Measurements from ENCODE around the gene OSBP2. TPM values are rescaled to one million over a fixed set of nuclear protein-coding genes. Genes with fewer than 3 reads are reported as not detected.

The OSBP2 gene
- total and polyA plus RNA-seq, 2 of the 13 experiments (the other 11 are each of a cell fraction or from before 2014, with no cell fraction given): 5.0 to 7.7 TPM

DNA sequence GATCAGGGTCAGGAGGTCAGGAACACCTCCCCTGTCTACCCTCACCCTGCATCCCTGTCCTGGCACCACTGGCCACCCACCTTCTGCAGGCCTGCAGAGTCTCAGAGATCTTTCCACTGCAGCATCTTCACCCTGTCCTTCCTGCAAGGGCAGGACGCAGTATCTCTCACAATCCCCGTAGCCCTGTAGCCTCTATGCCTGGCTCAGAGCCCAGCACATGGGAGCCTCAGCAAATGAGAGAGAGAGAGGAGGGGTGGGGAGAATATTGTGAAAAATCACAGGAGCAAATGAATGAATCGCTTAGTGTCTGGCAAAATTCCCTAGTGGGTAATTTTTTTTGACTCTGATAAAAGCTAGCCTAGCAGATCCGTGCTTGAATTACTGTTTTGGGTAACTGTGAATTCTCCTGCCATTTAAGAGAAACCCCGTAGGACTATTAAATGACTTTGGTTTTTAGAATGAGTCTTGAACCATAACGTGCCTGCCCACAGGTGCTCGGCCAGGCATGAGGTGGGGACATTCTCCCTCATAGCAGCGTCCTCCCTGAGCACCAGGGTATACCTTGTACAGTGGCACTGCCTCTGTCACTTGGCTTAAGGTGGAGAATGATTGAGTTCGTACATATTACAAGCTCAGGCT is 182.4 kb downstream of the OSBP2 start (continued):
- TF ChIP-seq KDM3A (CRISPR knock-in tag; IDR thresholded peaks at IDR 0.05; ENCODE audit: low read depth): no peak
- TF ChIP-seq NR2C2 (CRISPR knock-in tag; IDR thresholded peaks at IDR 0.05; ENCODE audit: borderline replicate concordance): no peak
- TF ChIP-seq PAX8 (CRISPR knock-in tag; IDR thresholded peaks at IDR 0.05; ENCODE audit: borderline replicate concordance): no peak
- TF ChIP-seq SRY (CRISPR knock-in tag; IDR thresholded peaks at IDR 0.05): no peak
- TF ChIP-seq NCOA1 (CRISPR knock-in tag; IDR thresholded peaks at IDR 0.05): no peak
- TF ChIP-seq ZBTB3 (CRISPR knock-in tag; IDR thresholded peaks at IDR 0.05; ENCODE audit: borderline replicate concordance, low read depth): no peak
- no peak for TF ChIP-seq CCAR2 (optimal IDR thresholded peaks at IDR 0.05; ENCODE audit: low read depth, low read length)
- TF ChIP-seq SUZ12 (IDR thresholded peaks at IDR 0.05; ENCODE audit: low read depth, low read length): no peak
- TF ChIP-seq, protein P1, sequence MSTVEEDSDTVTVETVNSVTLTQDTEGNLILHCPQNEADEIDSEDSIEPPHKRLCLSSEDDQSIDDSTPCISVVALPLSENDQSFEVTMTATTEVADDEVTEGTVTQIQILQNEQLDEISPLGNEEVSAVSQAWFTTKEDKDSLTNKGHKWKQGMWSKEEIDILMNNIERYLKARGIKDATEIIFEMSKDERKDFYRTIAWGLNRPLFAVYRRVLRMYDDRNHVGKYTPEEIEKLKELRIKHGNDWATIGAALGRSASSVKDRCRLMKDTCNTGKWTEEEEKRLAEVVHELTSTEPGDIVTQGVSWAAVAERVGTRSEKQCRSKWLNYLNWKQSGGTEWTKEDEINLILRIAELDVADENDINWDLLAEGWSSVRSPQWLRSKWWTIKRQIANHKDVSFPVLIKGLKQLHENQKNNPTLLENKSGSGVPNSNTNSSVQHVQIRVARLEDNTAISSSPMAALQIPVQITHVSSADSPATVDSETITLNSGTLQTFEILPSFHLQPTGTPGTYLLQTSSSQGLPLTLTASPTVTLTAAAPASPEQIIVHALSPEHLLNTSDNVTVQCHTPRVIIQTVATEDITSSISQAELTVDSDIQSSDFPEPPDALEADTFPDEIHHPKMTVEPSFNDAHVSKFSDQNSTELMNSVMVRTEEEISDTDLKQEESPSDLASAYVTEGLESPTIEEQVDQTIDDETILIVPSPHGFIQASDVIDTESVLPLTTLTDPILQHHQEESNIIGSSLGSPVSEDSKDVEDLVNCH (CRISPR knock-in tag; IDR thresholded peaks at IDR 0.05): no peak

DNA sequence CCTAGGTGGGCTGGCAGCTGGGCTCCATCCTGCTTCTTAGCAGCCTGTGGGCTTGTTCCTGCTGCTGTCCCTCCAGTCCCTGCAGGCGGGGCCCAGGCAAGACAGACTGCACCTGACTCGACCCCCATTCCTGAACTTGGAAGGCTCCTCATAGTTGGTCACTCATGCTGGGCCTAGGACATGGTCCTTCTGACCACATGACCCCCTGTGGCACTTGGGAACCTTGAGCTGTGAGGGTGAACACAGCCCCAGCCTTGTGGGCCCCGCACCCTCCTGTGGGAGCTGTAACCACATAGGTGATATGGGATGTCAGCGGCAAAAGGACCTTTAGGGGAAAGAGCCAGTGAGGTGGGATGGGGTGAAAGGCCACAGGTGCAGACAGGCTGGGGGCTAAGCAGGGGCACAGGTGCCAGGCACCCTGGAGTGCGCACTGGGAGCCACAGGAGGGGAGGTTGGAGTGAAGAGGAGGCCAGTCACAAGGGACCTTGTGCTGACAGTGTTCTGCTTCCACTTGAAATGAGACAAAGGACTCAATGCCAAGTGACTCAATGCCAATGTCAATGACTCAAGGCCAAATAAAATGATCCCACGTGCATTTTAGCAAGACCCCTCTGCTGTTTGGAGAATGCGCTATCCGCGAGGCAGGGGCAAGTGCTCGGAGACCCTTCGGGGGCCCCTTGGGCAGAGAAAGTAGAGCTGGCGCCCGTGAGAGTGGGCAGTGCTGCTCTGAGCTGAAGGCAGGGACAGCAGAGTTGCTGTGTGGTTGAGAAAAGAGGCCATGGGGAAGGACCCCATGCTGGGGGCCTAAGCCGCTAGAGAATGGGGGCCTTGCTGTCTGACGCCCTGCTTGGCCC is 183.2 kb downstream of the OSBP2 start:
- ChIA-PET POLR2A (no interaction called here), CTCF (ENCODE audit: low intra/inter-chr PET ratio, low total read pairs) (no interaction called here)
- no TSS peak for BruUV-seq (replicated peaks)
- no peaks in the 10 kb centered on the region for H3K79me2 ChIP-seq (ENCODE audit: insufficient read depth, low read length)
- peaks cover 3 to 23% of the 10 kb centered on the region in 2 experiments; a peak in 3 of 5 replicates for H3K27me3 ChIP-seq (ENCODE audit: control insufficient read depth in 1 of 2, insufficient read depth in 2 of 2, low read length in 2 of 2)
- FAIRE-seq (no peak), DNase-seq (ENCODE audit: low spot score) (no peak), ATAC-seq (no peak)
- no peaks in the 10 kb centered on the region for H3K36me3 ChIP-seq (replicated peaks in 1 of 2; ENCODE audit: control insufficient read depth in 1 of 2, insufficient read depth in 2 of 2, low read length in 2 of 2)
- no peak overlapping the region for H3K27ac ChIP-seq (ENCODE audit: extremely low read length, insufficient read depth, low read length)
- WGBS (ENCODE audit: low lambda C conversion rate): 69% methylated on average over 14 of the region's 15 CpGs
- peaks cover 50% of the 10 kb centered on the region for H3K4me1 ChIP-seq (ENCODE audit: insufficient read depth, low read length)
- intact Hi-C loops (cut with micrococcal nuclease; ENCODE audit: unreplicated experiment): no loop called here
- no peak overlapping the region for H3K4me2 ChIP-seq (ENCODE audit: low read depth, low read length)
- H4K20me1 ChIP-seq (ENCODE audit: insufficient read depth, low read length): no peaks in the 10 kb centered on the region
- no peaks in the 10 kb centered on the region for H3K9me3 ChIP-seq (ENCODE audit: low read length)
- H2AFZ ChIP-seq (ENCODE audit: low read length): no peak overlapping the region
- in situ Hi-C loops (cut with HindIII; ENCODE audit: extremely low pct_ligation_motif_present, low pct_unique_long_range_greater_than_20kb): no loop called here
- H3K9ac ChIP-seq (ENCODE audit: insufficient read depth, low read depth, low read length): no peak overlapping the region
- H3K4me3 ChIP-seq (replicated peaks in 1 of 3; ENCODE audit: insufficient read depth in 1 of 3, low read depth in 2 of 3, low read length in 3 of 3): no peak overlapping the region
- TF ChIP-seq, protein P2, sequence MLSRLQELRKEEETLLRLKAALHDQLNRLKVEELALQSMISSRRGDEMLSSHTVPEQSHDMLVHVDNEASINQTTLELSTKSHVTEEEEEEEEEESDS (CRISPR knock-in tag; IDR thresholded peaks at IDR 0.05; ENCODE audit: borderline replicate concordance): no peak
- TF ChIP-seq PHF5A (CRISPR knock-in tag; IDR thresholded peaks at IDR 0.05; ENCODE audit: low read depth, unreplicated experiment): no peak
- TF ChIP-seq HCFC1 (IDR thresholded peaks at IDR 0.05; ENCODE audit: low read depth, low read length): no peak
- no peak for TF ChIP-seq MYC (CRISPR knock-in tag; IDR thresholded peaks at IDR 0.05; ENCODE audit: borderline replicate concordance)
- no peak for TF ChIP-seq TGIF2 (CRISPR knock-in tag; IDR thresholded peaks at IDR 0.05)
- TF ChIP-seq, protein P3, sequence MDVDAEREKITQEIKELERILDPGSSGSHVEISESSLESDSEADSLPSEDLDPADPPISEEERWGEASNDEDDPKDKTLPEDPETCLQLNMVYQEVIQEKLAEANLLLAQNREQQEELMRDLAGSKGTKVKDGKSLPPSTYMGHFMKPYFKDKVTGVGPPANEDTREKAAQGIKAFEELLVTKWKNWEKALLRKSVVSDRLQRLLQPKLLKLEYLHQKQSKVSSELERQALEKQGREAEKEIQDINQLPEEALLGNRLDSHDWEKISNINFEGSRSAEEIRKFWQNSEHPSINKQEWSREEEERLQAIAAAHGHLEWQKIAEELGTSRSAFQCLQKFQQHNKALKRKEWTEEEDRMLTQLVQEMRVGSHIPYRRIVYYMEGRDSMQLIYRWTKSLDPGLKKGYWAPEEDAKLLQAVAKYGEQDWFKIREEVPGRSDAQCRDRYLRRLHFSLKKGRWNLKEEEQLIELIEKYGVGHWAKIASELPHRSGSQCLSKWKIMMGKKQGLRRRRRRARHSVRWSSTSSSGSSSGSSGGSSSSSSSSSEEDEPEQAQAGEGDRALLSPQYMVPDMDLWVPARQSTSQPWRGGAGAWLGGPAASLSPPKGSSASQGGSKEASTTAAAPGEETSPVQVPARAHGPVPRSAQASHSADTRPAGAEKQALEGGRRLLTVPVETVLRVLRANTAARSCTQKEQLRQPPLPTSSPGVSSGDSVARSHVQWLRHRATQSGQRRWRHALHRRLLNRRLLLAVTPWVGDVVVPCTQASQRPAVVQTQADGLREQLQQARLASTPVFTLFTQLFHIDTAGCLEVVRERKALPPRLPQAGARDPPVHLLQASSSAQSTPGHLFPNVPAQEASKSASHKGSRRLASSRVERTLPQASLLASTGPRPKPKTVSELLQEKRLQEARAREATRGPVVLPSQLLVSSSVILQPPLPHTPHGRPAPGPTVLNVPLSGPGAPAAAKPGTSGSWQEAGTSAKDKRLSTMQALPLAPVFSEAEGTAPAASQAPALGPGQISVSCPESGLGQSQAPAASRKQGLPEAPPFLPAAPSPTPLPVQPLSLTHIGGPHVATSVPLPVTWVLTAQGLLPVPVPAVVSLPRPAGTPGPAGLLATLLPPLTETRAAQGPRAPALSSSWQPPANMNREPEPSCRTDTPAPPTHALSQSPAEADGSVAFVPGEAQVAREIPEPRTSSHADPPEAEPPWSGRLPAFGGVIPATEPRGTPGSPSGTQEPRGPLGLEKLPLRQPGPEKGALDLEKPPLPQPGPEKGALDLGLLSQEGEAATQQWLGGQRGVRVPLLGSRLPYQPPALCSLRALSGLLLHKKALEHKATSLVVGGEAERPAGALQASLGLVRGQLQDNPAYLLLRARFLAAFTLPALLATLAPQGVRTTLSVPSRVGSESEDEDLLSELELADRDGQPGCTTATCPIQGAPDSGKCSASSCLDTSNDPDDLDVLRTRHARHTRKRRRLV (CRISPR knock-in tag; IDR thresholded peaks at IDR 0.05): no peak
